SK-N-SH treated with all-trans-retinoic acid at 6 μM for 48 hours (cell line): Measurements from ENCODE around the gene JDP2.

Source experiments
- ATAC-seq: fragments of 200-7000 bp; cut with Tn5 transposase; 3 replicates; pipeline ENCODE4 v1.9.1; 2020; ENCODE audit warnings: mild to moderate bottlenecking, moderate library complexity
- ARNTL ChIP-seq: fragments of 450-650 bp; formaldehyde crosslinking; IDR thresholded peaks from 2 replicates; pipeline ENCODE4 v1.5.0; 2020; ENCODE audit warnings: low read depth, mild to moderate bottlenecking, moderate library complexity, borderline replicate concordance
- BACH2 ChIP-seq: fragments of 250-450 bp; sonication (Bioruptor Pico); IDR thresholded peaks from 2 replicates; pipeline ENCODE4 v1.9.0; 2021; ENCODE audit warnings: mild to moderate bottlenecking, borderline replicate concordance
- CSDC2 ChIP-seq: fragments of 250-450 bp; sonication (Bioruptor Pico); IDR thresholded peaks from 2 replicates; pipeline ENCODE4 v1.5.0; 2020; ENCODE audit warnings: mild to moderate bottlenecking, moderate library complexity
- CSRNP3 ChIP-seq: fragments of 250-450 bp; sonication (Bioruptor Pico); IDR thresholded peaks from 2 replicates; pipeline ENCODE4 v1.5.1; 2021; ENCODE audit warnings: mild to moderate bottlenecking, moderate library complexity
- ESRRG ChIP-seq: fragments of 250-450 bp; sonication (Bioruptor Pico); IDR thresholded peaks from 2 replicates; pipeline ENCODE4 v1.6.1; 2021; ENCODE audit warnings: mild to moderate bottlenecking
- GLIS3 ChIP-seq: fragments of 250-450 bp; sonication (Bioruptor Pico); IDR thresholded peaks from 2 replicates; pipeline ENCODE4 v1.5.0; 2020; ENCODE audit warnings: mild to moderate bottlenecking, moderate library complexity
- ISL1 ChIP-seq: fragments of 250-450 bp; sonication (Bioruptor Pico); IDR thresholded peaks from 2 replicates; pipeline ENCODE4 v2.1.2; 2022; ENCODE audit warnings: mild to moderate bottlenecking, moderate library complexity
- OSR1 ChIP-seq: fragments of 250-450 bp; sonication (Bioruptor Pico); IDR thresholded peaks from 2 replicates; pipeline ENCODE4 v1.8.0; 2022; ENCODE audit warnings: moderate library complexity, mild to moderate bottlenecking, inconsistent platforms
- PPARA ChIP-seq: fragments of 250-450 bp; sonication (Bioruptor Pico); IDR thresholded peaks from 2 replicates; pipeline ENCODE4 v1.5.0; 2020; ENCODE audit warnings: mild to moderate bottlenecking, borderline replicate concordance
- RARB ChIP-seq: fragments of 250-450 bp; sonication (Bioruptor Pico); IDR thresholded peaks from 2 replicates; pipeline ENCODE4 v1.8.0; 2021; ENCODE audit warnings: mild to moderate bottlenecking, moderate library complexity
- SNAI2 ChIP-seq: fragments of 250-450 bp; sonication (Bioruptor Pico); IDR thresholded peaks from 2 replicates; pipeline ENCODE4 v1.5.0; 2020; ENCODE audit warnings: mild to moderate bottlenecking, moderate library complexity
- TCF4 ChIP-seq: fragments of 250-450 bp; sonication (Bioruptor Pico); IDR thresholded peaks from 2 replicates; pipeline ENCODE4 v1.8.0; 2021; ENCODE audit warnings: mild to moderate bottlenecking, moderate library complexity, borderline replicate concordance
- TOX ChIP-seq: fragments of 250-450 bp; sonication (Bioruptor Pico); IDR thresholded peaks from 2 replicates; pipeline ENCODE4 v1.8.0; 2021; ENCODE audit warnings: mild to moderate bottlenecking, moderate library complexity, borderline replicate concordance
- TSHZ2 ChIP-seq: fragments of 250-450 bp; sonication (Bioruptor Pico); IDR thresholded peaks from 2 replicates; pipeline ENCODE4 v1.5.0; 2020; ENCODE audit warnings: mild to moderate bottlenecking, moderate library complexity
- ZC3H10 ChIP-seq: fragments of 250-450 bp; sonication (Bioruptor Pico); IDR thresholded peaks from 2 replicates; pipeline ENCODE4 v1.5.1; 2021; ENCODE audit warnings: mild to moderate bottlenecking, moderate library complexity
- ZFP30 ChIP-seq: fragments of 450-650 bp; formaldehyde crosslinking; IDR thresholded peaks from 2 replicates; pipeline ENCODE4 v1.5.0; 2022; ENCODE audit warnings: mild to moderate bottlenecking, moderate library complexity
- ZNF565 ChIP-seq: fragments of 450-650 bp; formaldehyde crosslinking; conservative IDR thresholded peaks from 2 replicates; pipeline ENCODE4 v1.5.0; 2020; ENCODE audit warnings: low read depth, mild to moderate bottlenecking, moderate library complexity
- ZNF70 ChIP-seq: fragments of 450-650 bp; formaldehyde crosslinking; IDR thresholded peaks from 2 replicates; pipeline ENCODE4 v1.5.0; 2020; ENCODE audit warnings: mild to moderate bottlenecking, moderate library complexity
- ZNF8 ChIP-seq: fragments of 450-650 bp; formaldehyde crosslinking; IDR thresholded peaks from 2 replicates; pipeline ENCODE4 v1.5.0; 2020; ENCODE audit warnings: mild to moderate bottlenecking, moderate library complexity
- TF ChIP-seq, protein P1 (sequence below): fragments of 250-450 bp; sonication (Bioruptor Pico); IDR thresholded peaks from 2 replicates; pipeline ENCODE4 v1.8.0; 2020; ENCODE audit warnings: mild to moderate bottlenecking, moderate library complexity, borderline replicate concordance
- TF ChIP-seq, protein P2 (sequence below): fragments of 250-450 bp; sonication (Bioruptor Pico); IDR thresholded peaks from 2 replicates; pipeline ENCODE4 v1.5.1; 2020; ENCODE audit warnings: low read depth, mild to moderate bottlenecking, moderate library complexity
- TF ChIP-seq, protein P3 (sequence below): fragments of 250-450 bp; sonication (Bioruptor Pico); IDR thresholded peaks from 2 replicates; pipeline ENCODE4 v1.8.0; 2021; ENCODE audit warnings: low read depth, mild to moderate bottlenecking, moderate library complexity, borderline replicate concordance

JDP2 gene

DNA sequence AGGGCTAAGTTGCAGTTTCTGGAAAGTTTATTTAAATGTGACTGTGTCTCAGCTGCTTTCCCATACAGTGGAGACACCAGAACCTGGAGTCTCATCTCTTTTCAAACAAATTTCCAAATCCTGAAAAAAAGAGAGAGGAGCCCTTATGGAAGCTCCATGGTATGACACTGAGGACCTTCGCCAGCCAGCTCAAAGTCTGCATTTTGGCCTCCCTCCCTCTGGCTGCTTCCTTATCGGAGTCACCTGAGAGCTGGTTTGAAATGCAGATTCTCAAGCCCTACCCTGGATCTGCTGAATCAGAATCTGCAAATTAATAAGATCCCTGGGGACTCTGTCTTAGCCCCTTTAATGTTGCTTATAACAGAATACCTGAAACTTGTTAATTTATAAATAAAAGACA is 21.7 kb upstream of the JDP2 start (continued):
- TF ChIP-seq BACH2 (no peak), ZC3H10 (no peak)

- TF ChIP-seq CSDC2 (CRISPR knock-in tag): no peak
- no peak for TF ChIP-seq ISL1 (CRISPR knock-in tag)
- TF ChIP-seq ZNF8: no peak
- TF ChIP-seq, protein P1, sequence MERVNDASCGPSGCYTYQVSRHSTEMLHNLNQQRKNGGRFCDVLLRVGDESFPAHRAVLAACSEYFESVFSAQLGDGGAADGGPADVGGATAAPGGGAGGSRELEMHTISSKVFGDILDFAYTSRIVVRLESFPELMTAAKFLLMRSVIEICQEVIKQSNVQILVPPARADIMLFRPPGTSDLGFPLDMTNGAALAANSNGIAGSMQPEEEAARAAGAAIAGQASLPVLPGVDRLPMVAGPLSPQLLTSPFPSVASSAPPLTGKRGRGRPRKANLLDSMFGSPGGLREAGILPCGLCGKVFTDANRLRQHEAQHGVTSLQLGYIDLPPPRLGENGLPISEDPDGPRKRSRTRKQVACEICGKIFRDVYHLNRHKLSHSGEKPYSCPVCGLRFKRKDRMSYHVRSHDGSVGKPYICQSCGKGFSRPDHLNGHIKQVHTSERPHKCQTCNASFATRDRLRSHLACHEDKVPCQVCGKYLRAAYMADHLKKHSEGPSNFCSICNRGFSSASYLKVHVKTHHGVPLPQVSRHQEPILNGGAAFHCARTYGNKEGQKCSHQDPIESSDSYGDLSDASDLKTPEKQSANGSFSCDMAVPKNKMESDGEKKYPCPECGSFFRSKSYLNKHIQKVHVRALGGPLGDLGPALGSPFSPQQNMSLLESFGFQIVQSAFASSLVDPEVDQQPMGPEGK (CRISPR knock-in tag): no peak
- no peak for TF ChIP-seq TOX (CRISPR knock-in tag)
- TF ChIP-seq BACH2: no peak
- TF ChIP-seq TSHZ2 (CRISPR knock-in tag): no peak
- TF ChIP-seq ZFP30 (CRISPR knock-in tag): no peak
- no peak for TF ChIP-seq GLIS3 (CRISPR knock-in tag)
- TF ChIP-seq ZNF70 (CRISPR knock-in tag): no peak
- no peak for TF ChIP-seq PPARA (CRISPR knock-in tag)
- TF ChIP-seq ARNTL: no peak
- TF ChIP-seq ZNF565 (CRISPR knock-in tag): no peak
- TF ChIP-seq RARB (CRISPR knock-in tag): no peak
- TF ChIP-seq ESRRG (CRISPR knock-in tag): no peak
- TF ChIP-seq, protein P2, sequence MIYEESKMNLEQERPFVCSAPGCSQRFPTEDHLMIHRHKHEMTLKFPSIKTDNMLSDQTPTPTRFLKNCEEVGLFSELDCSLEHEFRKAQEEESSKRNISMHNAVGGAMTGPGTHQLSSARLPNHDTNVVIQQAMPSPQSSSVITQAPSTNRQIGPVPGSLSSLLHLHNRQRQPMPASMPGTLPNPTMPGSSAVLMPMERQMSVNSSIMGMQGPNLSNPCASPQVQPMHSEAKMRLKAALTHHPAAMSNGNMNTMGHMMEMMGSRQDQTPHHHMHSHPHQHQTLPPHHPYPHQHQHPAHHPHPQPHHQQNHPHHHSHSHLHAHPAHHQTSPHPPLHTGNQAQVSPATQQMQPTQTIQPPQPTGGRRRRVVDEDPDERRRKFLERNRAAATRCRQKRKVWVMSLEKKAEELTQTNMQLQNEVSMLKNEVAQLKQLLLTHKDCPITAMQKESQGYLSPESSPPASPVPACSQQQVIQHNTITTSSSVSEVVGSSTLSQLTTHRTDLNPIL (CRISPR knock-in tag): no peak
- TF ChIP-seq SNAI2 (CRISPR knock-in tag): no peak
- TF ChIP-seq TCF4 (CRISPR knock-in tag): no peak
- TF ChIP-seq, protein P3, sequence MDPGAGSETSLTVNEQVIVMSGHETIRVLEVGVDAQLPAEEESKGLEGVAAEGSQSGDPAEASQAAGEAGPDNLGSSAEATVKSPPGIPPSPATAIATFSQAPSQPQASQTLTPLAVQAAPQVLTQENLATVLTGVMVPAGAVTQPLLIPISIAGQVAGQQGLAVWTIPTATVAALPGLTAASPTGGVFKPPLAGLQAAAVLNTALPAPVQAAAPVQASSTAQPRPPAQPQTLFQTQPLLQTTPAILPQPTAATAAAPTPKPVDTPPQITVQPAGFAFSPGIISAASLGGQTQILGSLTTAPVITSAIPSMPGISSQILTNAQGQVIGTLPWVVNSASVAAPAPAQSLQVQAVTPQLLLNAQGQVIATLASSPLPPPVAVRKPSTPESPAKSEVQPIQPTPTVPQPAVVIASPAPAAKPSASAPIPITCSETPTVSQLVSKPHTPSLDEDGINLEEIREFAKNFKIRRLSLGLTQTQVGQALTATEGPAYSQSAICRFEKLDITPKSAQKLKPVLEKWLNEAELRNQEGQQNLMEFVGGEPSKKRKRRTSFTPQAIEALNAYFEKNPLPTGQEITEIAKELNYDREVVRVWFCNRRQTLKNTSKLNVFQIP: no peak
- TF ChIP-seq CSRNP3 (CRISPR knock-in tag): no peak
- TF ChIP-seq, all 23 proteins: peak for 0
- no peak for ATAC-seq
These were observed 21.0 kb upstream of the JDP2 start for GRCh38 chr14:75406856-75407255.

DNA sequence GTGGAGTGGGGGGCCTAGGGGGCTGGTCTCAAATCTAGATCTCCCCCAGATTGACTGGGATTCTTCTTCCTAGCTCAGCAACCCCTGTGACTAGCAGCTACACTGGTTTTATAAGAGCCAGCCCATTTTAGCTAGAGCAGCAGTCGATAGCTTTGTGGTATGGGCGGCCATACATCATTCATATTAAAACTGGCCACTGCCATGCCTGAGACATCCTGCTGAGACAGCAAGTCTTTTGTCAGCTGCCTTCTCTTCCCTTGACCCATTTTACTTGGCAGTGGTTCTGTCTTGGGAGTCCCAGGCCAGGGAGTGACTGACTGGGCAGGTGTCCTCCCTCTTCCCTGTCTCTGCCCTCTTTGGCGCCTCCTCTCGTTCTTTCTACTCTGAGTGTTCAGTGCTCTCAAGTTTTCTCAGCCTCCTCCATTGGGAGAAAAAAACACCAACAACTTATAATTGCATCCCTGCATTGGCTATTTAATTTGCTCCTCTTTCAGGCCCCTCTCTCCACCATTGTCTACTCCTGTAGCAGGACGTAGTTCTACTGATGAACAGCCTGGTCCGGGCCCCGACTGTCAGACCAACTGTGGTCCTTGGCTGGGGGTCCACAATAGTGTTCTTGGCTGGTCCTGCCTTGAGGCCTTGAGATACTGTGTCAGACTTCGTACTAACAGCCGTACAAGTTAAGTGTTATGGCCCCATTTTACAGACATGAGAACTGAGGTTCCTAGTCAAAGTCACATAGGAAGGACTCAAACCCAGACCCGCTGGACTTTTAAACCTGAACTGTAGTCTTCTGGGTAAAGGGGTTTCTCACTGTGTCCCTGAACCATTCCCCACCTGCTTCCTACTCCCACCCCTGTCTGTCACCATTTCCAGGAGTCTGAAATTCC is 18.3 kb upstream of the JDP2 start:
- ATAC-seq: no peak
- TF ChIP-seq ISL1 (CRISPR knock-in tag): no peak
- TF ChIP-seq PPARA (CRISPR knock-in tag): no peak
- TF ChIP-seq SNAI2 (CRISPR knock-in tag): no peak
- no peak for TF ChIP-seq TCF4 (CRISPR knock-in tag)
- no peak for TF ChIP-seq GLIS3 (CRISPR knock-in tag)
- no peak for TF ChIP-seq ZNF565 (CRISPR knock-in tag)
- TF ChIP-seq TSHZ2 (CRISPR knock-in tag): no peak
- TF ChIP-seq OSR1 (CRISPR knock-in tag): no peak
- no peak for TF ChIP-seq CSRNP3 (CRISPR knock-in tag)
- TF ChIP-seq, protein P3: no peak
